ENCODE measurements around the gene DIAPH2.

DNA sequence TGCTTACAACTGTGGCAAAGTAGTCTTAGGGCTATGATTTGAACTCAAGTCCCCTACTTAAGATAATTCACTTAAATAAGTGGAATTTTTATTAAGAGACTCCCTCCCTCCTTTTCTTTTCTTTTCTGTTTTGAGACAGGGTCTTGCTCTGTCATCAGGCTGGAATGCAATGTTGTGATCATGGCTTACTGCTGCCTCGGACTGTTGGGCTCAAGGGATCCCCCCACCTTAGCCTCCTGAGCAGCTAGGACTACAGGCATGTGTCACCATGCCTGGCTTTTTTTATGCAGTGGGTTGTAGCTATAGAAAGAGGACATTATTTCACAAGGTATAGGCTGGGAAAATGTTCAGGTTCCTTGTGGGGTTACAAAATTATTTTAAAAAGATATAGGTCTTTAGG, 19.2 kb downstream of the DIAPH2 start:
- TF ChIP-seq GATA2 (IDR thresholded peaks at IDR 0.05; ENCODE audit: low read depth, low read length) (no peak), GATA3 (IDR thresholded peaks at IDR 0.05; ENCODE audit: low read depth, low read length) (no peak)

Measured in SH-SY5Y (cell line).